Measurements from ENCODE around the gene UNC5B.

GRCh38 chr10:71264345-71265200, 52.2 kb downstream of the UNC5B start:
- TF ChIP-seq, protein P1, sequence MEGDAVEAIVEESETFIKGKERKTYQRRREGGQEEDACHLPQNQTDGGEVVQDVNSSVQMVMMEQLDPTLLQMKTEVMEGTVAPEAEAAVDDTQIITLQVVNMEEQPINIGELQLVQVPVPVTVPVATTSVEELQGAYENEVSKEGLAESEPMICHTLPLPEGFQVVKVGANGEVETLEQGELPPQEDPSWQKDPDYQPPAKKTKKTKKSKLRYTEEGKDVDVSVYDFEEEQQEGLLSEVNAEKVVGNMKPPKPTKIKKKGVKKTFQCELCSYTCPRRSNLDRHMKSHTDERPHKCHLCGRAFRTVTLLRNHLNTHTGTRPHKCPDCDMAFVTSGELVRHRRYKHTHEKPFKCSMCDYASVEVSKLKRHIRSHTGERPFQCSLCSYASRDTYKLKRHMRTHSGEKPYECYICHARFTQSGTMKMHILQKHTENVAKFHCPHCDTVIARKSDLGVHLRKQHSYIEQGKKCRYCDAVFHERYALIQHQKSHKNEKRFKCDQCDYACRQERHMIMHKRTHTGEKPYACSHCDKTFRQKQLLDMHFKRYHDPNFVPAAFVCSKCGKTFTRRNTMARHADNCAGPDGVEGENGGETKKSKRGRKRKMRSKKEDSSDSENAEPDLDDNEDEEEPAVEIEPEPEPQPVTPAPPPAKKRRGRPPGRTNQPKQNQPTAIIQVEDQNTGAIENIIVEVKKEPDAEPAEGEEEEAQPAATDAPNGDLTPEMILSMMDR (IDR thresholded peaks at IDR 0.05; ENCODE audit: insufficient read depth, low read length), result no peak
- no peak for TF ChIP-seq REST (IDR thresholded peaks at IDR 0.05; ENCODE audit: insufficient replicate concordance, low read depth)
- no peak for TF ChIP-seq POLR2AphosphoS5 (IDR thresholded peaks at IDR 0.05; ENCODE audit: low read depth)
- no peak for TF ChIP-seq GABPA (IDR thresholded peaks at IDR 0.05; ENCODE audit: low read depth)
